NCI-H82 (cell line): ENCODE measurements around the gene FAM222A.

Source experiments
- DNase-seq: peaks from one replicate; lab custom pipeline; 2025; lab: John Stamatoyannopoulos, UW

Gene FAM222A

DNA sequence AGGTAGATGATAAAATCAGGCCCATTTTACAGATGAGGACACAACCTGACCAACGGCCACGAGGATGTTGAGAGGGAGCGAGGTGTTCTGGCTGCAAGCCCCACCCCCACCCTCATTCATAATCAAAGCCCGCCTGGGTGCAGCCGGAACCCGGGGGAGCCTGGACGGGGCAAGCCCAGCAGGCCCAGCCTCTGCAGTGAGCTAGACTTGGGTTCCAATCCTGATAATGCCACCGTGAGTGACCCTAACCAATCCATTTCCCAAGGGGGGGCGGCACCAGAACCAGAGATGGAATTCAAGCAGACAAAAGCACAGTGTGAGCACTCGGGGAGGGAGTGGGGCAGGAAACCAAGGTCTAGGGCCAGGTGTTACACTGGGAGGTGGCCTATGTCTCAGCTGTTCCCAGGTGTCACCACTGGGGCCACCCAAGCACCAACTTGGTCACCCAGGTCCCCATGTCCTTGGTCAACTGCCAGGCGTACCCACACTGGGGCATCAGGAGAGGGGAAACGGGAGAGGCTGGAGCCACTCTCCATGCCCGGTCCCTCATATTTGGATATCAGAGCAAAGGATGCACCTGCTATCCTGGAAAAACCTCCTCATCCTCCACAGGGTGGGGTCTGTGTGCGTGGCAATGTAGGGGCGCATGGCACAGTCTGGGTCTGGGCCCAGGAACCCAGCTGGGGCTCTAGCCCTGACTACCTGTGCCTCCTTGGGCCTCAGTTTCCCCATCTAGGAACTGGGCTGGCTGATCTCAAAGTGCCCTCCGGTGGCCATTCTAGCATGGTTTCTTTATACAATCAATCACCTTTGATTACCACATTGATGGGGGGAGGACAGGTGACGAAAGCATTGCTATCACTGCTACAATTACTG is 58.4 kb downstream of the FAM222A start:
- no peak for DNase-seq

DNA sequence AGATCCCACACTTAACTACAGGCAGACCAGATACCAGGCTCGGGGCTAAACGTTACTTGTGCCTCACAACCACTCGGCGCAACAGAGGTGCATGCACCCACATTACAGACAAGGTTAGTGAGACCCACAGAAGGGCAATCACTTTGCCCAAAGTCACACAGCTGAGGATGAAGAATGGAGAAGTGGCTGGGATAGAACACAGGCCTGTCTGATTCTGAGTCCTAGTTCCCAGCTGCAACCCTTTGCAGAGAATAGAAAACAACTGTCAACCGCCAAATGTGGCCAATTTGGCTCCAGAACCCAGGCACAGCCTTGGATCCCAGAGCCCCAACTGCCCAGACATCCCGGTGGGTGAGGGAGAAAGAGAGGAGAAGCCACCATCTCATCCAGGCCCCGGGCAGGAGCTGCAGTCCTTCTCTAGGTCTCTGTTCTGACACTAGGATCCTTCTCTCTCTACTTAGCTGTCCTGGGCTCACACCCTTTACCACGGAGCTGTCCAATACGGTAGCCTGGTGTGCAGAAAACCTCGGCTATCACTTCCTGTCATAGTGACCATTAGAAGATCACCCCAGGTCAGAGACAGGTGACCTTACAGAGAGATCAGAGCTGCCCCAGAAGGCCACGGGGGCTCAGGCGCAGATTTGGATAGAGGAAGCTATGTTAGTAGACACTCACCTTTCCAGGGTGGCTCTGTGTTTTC is 59.1 kb downstream of the FAM222A start:
- no peak for DNase-seq

DNA sequence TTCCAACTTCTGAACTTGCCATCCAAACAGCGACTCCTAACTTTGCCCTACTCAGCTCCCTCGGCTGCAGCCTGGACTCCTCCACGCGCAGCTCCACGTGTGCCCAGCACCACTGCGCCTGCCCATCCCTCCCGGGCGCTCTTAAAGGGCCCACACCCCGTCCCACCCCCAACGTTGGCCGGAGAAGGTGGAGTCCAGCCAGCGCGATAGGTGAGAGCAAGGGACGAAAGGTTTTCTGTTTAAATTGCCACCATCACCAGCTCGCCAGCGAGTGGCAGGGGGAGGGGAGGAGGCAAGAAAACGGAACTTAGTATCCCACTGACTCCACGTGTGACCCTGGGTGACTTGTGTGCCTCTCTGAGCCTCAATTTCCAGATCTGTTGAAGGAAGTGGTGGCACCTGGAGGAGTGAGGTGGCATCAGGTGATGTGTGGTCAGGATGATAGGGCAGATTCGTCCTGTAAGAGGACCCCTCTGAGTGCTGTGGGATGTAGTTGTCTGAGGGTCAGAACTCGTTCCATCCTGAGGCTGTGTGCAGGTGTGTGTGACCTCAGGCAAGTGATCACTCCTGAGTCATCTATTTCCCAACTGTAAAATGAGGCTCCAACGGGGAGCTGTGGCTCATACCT is 59.9 kb downstream of the FAM222A start:
- DNase-seq, result no peak

DNA sequence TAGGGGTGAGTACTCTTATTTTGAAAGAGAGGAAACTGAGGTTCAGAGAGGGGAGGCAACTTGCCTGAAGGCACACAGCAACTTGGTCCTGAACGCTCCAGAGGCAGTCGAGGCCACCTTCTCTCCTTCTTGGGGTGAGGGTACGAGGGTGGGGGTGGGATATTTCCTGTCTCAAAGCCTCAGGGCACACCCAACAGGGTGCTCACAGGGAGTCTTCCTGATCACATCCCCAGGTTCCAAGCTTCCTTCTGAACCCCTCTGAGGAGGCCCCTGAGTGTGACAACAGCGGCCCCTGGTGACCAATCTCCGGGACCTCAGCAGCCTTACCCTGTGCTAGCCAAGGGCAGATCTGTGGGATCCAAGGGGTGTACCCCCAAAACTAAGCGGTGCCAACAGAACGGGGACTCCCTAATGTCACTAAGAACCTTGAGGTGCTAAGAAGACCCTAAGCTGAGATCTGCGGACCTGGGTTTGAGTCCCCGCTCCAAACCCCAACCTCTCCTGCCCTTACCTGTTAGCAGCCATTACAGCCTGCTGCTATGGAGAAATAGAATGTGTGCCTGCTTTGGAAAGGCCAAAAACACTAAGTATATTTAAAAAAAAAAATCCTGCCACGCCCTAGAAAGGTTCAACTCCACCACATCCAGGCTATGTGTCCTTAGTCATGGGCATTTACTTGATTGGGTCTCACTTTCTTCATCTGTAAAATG is 61.7 kb downstream of the FAM222A start:
- DNase-seq, result peak; percentile 90

DNA sequence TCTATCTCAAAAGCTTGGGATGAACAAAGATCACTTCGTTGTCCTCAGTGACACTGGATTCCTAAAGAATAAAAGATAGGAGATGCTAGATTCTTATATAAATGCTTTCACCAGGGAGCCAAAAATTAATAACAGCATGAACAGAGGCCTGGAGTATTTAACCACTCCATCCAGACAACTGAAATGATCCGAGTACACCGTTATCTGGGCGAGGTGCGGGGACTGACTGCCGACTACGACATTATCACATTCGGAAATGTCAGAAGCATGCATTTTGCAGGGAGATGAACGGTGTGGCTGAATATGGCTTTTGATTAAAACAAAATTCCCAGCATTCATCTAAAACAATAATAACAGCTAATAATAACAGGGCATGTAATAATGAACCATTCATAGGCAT is 63.0 kb downstream of the FAM222A start:
- DNase-seq, result no peak

DNA sequence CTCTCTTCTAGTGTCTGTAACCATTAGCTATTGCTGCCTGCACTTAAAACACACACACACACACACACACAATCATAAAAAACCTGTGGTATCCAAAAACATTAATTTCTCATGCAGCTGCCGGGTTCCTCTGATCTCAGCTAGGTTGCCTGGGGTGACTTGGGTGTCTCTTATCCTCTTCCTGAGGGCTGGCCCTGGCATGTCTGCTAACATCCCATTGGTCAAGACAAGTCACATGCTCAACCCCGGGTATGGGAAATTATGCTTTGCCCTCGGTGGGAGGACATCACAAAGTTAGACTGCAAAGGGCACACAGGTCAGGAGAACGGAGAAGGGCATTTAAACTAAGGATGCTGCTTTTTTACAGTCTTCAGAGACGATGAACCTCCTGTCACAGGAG is 63.9 kb downstream of the FAM222A start:
- DNase-seq, result peak; percentile 74

DNA sequence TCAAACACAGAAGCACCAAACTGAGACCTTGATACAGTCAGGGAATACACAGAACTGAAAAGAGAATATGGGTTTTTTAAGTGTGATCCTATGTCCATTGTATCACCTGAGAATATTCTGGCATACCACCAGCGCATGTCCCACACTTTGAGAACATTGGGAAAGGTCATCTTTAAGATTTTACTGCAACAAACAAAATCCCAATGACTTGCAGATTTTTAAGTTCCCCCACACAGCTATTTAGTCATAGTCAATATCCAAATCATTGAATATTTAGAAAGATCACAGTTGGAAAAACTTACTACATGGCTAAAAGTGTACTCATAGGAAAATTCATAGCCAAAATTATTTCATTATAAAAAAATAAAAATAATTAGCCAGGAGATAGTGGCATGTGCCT is 65.1 kb downstream of the FAM222A start:
- DNase-seq, result no peak

DNA sequence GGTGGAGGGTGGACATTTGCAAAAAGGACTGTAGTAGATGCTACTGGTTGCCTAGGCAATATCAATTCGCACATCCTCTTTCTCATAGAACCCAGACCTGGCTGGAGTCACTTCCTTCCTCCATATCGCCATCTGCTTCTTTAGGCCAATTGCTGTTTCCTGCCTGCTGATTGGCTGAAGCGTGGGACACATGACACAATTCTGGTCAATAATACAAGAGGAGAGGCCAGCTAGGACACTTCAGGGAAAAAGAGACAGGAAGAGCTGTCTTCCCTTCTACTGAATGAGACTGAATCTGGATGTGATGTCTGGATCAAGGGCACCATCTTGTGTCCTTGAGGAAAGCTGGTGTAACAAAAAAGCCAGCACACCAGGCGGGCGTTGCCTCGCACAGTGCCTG is 65.8 kb downstream of the FAM222A start:
- DNase-seq, result peak; percentile 56

DNA sequence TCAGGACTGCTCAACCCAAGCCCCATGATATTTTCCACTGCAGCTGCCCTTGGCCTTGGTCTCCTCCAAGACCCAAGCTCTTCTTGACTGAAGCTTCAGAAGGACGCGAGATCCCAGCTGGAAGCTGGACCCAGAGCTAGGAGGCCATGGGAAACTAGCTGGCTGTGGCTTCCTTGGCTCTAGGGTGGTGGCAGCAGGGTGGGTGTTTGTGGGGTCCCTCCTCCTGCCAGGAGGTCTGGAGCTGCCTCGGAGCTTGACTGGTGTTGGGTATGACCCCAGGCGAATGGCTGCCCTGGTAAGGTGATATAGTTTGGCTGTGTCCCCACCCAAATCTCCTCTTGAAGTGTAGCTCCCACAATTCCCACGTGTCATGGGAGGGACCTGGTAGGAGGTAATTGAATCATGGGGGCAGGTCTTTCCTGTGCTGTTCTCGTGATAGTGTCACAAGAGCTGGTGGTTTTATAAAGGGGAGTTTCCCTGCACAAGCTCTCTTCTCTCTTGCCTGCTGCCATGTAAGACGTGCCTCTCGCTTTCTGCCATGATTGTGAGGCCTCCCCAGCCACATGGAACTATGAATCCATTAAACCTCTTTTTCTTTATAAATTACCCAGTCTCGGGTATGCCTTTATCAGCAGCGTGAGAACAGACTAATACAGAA is 68.2 kb downstream of the FAM222A start:
- DNase-seq, result no peak

DNA sequence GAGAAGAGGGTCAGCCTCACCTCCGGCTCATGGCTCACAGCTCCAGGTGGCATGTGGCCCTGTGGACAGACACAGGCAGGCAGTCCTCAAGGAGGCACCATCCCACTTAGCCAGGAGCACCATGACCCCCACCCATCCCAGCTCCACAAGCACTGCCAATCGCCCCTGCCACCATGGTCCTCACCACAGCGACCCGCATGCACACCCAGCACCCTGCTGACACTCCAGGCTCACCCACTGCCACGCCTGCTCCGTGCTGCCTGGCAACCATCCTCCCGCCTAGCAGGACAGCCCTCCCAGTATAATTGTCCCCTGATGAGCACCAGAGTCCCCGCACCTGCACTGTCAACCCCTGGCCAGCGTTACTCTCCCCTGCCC is 68.7 kb downstream of the FAM222A start:
- DNase-seq, result no peak

DNA sequence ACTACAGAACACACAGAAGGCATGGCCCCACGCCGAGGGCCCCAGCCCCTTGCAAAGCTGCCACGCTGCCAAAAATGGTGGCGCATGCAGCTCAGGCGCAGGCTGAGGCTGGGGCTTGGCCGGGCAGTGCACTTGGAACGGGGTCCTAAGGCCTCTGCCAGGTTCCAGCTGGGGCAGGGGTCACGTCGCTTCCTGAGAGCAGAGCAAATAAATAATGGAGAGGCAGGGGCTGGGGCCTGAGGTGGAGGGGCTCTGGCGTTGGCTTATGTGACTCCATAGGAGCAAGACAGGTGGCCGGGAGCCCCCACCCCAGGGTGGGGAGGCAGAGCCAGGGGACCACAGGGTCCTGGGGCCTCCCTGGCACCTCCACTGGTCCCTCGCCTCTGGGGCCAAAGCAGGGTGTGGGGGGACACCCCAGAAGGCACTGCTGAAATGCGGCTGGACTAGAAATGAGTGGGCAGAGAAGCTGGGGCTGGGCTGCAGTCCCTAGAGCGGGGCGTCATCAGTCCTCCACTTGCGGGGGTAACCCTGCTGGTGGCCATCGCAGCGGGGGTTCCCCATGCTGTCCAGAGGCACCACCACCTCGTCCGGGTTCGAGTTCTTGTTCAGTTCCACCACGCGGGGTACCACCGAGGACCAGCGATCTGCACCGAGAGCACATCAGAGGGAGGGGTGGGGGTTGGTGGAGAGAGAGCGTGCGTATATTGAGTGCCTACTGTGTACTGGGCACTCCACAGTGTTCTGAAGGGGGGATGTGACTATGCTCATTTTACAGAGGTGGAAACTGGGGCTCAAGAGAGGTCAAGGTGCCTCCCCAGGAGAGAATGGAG is 69.7 kb downstream of the FAM222A start:
- DNase-seq, result no peak

DNA sequence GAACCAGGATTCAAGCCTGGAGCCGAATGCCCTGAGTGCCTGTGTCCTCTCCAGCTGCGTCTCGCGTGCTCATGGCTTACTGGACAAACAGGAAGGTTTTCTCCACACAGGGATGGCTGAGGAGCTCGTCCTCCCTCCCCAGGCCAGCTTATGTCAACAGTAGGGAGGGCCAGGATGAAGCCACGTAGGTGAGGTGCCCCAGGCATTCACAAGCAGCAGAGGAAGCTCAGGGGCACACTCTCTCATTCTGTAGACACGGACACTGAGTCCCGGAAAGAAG is 70.3 kb downstream of the FAM222A start:
- no peak for DNase-seq

DNA sequence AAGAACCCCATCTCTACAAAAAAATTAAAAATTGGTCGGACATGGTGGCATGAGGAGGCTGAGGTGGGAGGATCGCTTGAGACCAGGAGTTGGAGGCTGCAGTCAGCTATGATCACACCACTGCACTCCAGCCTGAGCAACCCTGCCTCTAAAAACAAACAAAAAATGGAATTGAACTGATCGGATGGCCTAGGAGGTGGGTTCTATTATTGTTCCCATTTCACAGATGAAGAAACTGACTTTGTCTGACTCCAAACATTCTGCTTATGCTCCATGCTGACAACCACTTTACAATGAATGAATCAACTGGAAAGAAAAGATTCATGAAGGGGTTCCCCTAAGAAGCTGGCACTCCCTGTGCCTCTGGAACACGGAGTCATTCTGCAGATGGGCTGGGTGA is 72.2 kb downstream of the FAM222A start:
- DNase-seq, result no peak

DNA sequence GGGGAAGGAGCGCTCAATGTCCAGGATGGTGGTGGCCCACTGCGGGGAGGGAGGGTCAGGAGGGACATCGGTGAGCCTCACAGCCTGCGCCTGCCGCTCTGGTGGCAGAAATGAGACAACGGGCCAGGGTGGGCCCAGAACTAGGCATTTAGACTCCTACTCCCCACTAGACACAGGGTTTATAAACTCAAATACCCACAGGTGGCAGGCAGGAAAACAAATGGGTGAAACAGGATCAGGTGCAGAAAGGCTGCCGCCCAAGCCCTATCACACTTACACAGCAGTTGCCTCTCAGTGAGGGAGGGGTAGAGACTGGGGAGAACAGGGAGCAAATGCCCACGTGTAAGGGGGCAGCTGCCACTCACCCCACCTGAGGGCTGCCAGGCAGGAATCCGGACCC is 73.2 kb downstream of the FAM222A start:
- no peak for DNase-seq

DNA sequence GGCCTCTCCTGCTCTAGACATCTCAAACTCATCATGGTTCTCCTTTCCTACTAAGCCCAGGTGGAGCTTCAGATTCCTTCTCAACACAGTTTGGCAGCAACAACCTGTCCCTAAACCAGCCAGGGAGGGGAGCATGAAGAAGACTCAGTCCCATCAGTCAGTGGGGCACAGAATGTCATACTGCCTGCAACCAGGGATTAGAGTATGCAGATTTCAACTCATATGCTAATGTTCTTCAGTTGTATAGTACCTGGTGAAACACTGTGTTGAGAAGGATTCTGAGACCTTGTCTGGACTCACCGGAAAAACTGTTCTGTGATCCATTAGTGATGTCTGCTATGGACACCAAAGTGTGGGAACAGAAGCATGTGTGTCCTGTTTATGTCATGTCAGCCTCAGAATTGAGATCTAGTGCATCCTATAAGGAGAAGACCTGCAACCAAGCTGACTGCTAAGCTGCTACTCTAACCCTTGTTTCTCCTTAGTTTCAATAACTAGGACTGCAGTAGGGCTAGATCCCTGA is 76.0 kb downstream of the FAM222A start:
- DNase-seq, result no peak

DNA sequence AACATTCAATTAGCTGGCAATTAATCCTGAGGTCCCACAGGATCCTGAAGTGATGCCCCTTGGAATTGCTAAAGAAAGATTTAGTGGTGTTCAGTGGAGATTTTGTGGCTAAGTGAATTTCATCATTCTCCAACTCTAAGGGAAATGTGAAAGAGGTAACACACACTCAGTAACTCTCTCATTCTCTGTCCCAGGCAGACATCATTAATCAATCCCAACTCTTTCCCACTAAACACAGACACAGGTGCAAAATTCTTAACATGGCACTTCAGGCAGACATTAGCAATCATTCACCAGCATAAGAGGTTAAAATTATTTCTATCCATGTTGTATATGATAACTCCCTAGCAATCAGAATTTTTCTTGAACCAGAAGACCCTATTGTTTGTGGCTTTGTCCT is 79.4 kb downstream of the FAM222A start:
- DNase-seq, result no peak

DNA sequence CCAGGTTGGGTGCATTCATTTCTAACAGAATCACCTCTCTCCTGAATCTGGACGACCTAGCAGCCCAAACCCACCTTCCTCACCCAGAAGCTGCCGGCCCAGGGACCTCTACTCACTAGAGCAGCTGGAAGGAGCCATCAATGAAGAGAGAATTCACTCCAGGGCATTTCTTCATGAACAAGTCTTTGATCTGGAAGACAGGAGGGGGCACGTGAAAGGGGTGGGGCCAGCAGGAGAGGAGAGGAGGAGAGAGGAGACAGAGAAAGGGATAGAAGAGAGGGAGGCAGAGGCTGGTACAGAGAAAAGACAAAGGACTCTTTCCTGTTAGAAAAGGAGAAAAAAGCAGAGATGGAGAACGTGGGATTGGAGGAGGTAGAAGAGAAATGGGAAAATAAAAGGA is 79.8 kb downstream of the FAM222A start:
- no peak for DNase-seq

DNA sequence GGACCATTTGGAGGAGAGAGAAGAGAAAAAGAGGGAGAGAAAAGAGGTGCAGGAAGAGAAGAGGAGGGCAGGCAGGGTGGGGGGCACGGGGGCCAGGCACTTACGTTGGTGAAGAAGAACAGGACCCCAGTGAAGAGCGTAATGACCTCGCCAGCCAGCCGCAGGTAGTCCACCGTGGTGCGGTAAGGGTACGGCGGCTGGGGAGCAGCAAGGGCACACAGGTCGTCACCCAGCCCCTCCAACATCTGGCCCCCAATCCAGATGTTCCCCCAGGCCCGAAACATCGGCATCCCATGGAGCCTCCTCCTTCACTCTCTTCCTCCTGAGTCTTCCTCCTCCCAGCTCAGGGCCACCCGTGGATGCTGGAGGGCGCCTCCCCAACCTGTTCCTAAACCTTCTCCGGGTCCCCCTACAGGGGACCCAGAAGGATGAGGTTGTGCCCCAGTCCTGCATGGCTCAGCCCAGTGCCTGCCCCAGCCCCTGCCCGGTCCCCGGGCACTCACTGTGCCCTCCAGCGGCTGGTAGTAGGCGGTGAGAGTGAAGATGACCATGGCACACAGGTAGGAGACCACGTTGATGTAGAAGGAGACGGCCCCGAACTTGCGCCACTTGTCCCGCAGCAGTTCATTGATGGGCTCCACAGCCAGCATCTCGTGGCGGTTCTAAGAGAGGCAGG is 80.3 kb downstream of the FAM222A start:
- DNase-seq, result no peak

DNA sequence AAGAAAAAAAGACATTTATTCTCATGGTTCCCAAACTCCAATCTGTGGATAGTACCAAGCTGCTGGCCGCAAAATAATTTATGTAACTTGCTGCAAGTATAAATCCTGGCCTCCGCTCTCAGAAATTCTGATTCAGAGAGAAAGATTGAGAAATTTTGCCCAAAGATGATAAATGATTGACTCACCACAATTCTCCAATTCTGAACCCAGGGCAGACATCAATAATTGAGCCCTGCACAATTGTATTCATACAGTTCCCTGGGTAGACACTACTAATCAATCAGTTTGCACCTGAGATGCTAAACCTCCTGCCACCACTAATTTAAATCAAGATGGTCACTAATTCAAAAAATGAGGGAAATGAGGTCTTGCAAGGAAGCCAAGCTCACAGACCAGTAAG is 81.4 kb downstream of the FAM222A start:
- DNase-seq, result no peak

DNA sequence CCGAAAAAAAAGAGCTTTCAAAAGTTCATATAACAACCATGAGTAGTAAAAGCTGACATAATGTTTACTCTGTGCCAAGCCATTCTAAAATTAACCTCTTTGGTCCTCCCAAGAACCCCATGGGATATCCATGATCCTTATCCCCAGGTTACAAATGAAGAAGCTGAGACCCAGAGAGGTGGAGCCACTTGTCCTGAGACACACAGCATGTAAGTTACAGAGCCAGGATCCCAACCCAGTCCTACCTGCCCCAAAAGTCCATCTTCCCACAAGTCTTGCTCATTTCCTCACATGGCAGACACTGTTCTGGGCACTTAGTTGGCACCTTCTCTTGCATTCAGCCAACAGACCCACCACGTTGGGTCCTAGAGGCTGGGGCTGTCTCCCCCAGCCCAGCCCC is 82.4 kb downstream of the FAM222A start:
- DNase-seq, result no peak
